ENCODE measurements around the gene WDR93.

Gene WDR93

DNA sequence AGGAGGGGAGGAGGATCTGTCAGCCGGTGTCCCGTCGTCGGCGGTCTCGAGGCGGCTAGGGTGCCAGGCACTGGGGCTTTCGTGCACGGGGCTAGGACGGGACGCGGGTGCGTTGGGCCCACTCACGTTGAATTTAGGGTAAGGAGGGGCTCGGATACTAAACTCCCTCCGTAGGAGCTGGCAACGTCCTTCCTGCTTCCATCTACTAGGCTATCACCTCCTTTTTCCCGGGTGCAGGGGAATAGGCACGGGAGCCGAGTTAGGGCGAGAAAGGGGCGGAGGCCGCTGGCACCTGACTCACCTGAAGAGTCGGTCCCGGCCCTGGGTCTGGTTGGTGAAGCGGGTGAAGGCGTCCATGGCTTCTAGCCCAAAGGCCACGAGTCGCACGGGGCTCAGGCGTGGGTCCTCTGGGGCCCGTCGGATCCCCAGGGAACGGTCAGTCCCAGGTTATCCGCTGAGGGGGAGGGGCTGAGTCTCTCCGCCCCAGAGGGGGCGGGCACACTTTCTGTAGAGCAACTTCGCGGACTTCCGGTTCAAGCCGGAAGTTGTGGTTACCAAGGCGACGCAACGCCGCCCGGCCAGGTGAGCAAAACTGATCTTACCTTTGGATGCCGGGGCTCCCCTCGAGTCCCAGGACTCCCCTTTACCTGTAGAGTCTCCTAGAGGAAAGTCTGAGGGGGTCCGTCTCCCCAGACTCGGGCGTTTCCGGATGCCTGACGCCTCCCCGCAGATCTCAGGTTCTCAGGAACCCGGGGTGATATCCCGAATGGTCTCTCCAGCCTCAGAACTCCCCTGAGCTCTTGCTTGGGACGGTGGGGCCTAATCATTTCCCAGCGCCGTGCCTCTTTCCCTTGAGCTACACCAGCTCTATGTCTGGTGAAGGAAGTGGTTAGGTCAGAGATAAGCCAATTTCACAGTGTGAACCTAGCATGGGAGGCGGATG, at the start of gene WDR93, which contains the start of gene PEX11A:
WDR93 (plus strand) TSS at position 536 of the 943 bp plus-strand sequence. CDS start 10,936 bp downstream, outside the sequence.
PEX11A (minus strand) TSS at position 479 of the 943 bp plus-strand sequence; CDS start at position 357, 122 bp downstream.
- CTCF ChIA-PET = no interaction called here

DNA sequence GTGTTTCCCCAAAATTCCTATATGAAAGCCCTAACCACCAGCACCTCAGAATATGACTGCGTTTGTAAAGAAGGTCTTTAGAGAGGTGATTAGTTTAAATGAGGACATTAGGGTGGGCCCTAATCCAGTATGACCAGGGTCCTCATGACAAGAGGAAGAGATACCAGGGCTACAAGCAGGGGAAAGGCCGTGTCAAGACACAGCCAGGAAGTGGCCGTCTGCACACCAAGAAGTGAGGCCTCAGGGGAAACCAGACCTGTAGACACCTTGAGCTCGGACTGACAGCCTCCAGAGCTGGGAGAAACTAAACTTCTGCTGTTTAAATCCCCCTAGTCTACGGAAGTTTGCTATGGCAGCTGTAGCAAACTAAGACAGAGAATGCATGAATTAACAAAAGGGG, 49.6 kb upstream of the WDR93 start:
- no peaks in the 10 kb centered on the region for H3K27me3 Mint-ChIP-seq
- no peaks in the 10 kb centered on the region for H3K4me1 Mint-ChIP-seq
- H3K36me3 Mint-ChIP-seq = no peaks in the 10 kb centered on the region
- H3K4me3 Mint-ChIP-seq = no peak overlapping the region
- no peaks in the 10 kb centered on the region for H3K9me3 Mint-ChIP-seq
- no peak overlapping the region for H3K27ac Mint-ChIP-seq
- no peak for DNase-seq
- CTCF ChIA-PET = no interaction called here

More for the DNA sequence above, at the start of gene WDR93, which contains the start of gene PEX11A:
- Mint-ChIP-seq H3K27me3 (peaks cover 14% of the 10 kb centered on the region), H3K4me1 (peaks cover 19% of the 10 kb centered on the region), H3K27ac (peak within 1 kb of the TSS; percentile 22), H3K9me3 (no peaks in the 10 kb centered on the region), H3K36me3 (no peaks in the 10 kb centered on the region), H3K4me3 (peak within 1 kb of the TSS; percentile 81)
- DNase-seq = peak; percentile 84

GRCh38 chr15:89642106-89642505, 48.5 kb upstream of the WDR93 start:
- Mint-ChIP-seq H3K4me1 (no peaks in the 10 kb centered on the region), H3K27ac (no peak overlapping the region), H3K9me3 (no peaks in the 10 kb centered on the region), H3K4me3 (no peak overlapping the region), H3K36me3 (no peaks in the 10 kb centered on the region), H3K27me3 (no peaks in the 10 kb centered on the region)
- DNase-seq = no peak
- CTCF ChIA-PET = no interaction called here

DNA sequence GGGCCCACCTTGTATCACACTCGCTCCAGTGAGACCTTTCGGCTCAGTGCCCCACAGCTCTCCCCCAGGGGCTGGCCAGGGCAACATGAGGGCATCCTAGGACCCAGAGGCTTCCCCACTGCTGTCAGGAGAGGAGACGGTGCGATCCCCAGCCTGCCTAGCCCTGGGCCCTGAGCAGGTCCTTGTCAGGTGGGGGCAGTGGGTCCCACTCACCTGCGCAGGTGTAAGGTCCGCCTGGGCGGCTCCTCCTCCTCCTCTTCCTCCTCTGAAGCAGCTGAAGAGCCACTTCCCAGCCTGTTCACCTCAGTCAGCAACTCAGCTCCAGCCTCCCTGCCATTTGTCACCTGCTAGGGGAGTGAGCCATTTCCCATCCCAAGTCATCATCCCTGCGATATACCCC, 44.9 kb upstream of the WDR93 start:
- no peaks in the 10 kb centered on the region for H3K27me3 Mint-ChIP-seq
- H3K4me1 Mint-ChIP-seq = no peaks in the 10 kb centered on the region
- H3K27ac Mint-ChIP-seq = no peak overlapping the region
- H3K4me3 Mint-ChIP-seq = no peak overlapping the region
- no peak for DNase-seq
- CTCF ChIA-PET = interaction anchor here (1.4 to 1.7 kb wide), 3 partner anchors 9 to 39 kb away, joined by 3 to 4 read pairs (median 3); partner anchors contain the start of gene KIF7
- H3K9me3 Mint-ChIP-seq = no peaks in the 10 kb centered on the region
- no peaks in the 10 kb centered on the region for H3K36me3 Mint-ChIP-seq

- no peaks in the 10 kb centered on the region for H3K4me1 Mint-ChIP-seq
- CTCF ChIA-PET = interaction anchor here (0.6 to 1.7 kb wide), 7 partner anchors 8 to 342 kb away, joined by 3 to 5 read pairs (median 3); partner anchors contain the start of gene KIF7
- H3K36me3 Mint-ChIP-seq = no peaks in the 10 kb centered on the region
- no peaks in the 10 kb centered on the region for H3K9me3 Mint-ChIP-seq
- H3K27ac Mint-ChIP-seq = no peak overlapping the region
- no peaks in the 10 kb centered on the region for H3K27me3 Mint-ChIP-seq
- DNase-seq = no peak
- H3K4me3 Mint-ChIP-seq = no peak overlapping the region
Observed at GRCh38 chr15:89646416-89647141, 44.0 kb upstream of the WDR93 start.

GRCh38 chr15:89647191-89647851, 43.3 kb upstream of the WDR93 start:
- Mint-ChIP-seq H3K4me3 (no peak overlapping the region), H3K36me3 (no peaks in the 10 kb centered on the region), H3K9me3 (no peaks in the 10 kb centered on the region), H3K27me3 (peaks cover 6% of the 10 kb centered on the region), H3K27ac (no peak overlapping the region), H3K4me1 (no peaks in the 10 kb centered on the region)
- DNase-seq = peak; percentile 73
- CTCF ChIA-PET = interaction anchor here (1.3 to 1.7 kb wide), 5 partner anchors 10 to 228 kb away, joined by 3 to 5 read pairs (median 5); no protein-coding TSS in a partner anchor

DNA sequence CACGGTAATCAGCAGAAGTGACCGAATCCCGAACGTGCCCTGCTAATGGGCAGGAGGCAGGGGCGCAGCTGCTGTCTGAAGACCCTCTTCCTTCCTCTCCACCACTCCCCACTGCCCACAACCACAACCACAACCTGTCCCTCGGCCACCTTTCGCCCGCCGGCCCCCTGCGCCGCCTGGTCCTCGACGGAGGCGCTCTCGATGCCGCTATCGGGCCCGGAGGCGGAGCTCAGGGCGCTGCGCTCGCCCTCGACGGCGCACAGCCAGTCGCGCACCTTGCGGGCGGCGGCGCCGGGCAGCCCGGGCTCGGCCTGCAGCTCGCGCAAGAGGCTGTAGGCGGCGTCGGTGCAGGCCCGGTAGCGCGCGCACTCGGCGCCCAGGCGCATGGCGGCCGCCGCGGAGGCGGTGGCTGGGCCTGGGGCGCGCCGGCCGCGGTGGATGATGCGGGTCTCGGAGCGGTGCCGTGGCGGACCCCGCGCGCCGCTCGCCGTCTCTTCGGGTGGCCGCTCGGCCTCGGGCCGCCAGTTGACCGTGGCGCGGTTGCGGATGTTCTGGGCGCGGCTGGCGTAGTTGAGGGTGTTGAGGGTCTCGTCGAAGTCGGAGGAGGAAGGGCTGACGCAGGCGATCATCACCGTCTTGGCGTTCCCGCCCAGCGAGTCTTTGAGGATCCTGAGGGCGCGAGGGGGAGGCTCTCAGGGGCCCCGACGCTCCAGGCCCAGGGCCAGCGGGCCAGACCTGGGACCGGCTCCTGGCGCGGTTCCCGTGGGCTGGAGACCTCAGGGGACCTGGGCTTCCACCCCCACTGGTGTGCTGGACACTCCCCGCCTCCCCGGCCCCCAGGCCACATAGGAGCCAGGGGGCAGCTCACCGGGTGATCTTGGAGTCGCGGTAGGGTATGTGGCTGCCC, 42.3 kb upstream of the WDR93 start:
- no peak overlapping the region for H3K27ac Mint-ChIP-seq
- no peaks in the 10 kb centered on the region for H3K4me1 Mint-ChIP-seq
- H3K9me3 Mint-ChIP-seq = no peaks in the 10 kb centered on the region
- H3K4me3 Mint-ChIP-seq = no peak overlapping the region
- H3K36me3 Mint-ChIP-seq = no peaks in the 10 kb centered on the region
- peaks cover 17% of the 10 kb centered on the region for H3K27me3 Mint-ChIP-seq
- DNase-seq = no peak
- CTCF ChIA-PET = interaction anchor here (1.3 kb wide), 2 partner anchors 9 to 12 kb away, joined by 5 read pairs; no protein-coding TSS in a partner anchor

GRCh38 chr15:89649013-89649625, 41.5 kb upstream of the WDR93 start:
- no peaks in the 10 kb centered on the region for H3K36me3 Mint-ChIP-seq
- no peaks in the 10 kb centered on the region for H3K9me3 Mint-ChIP-seq
- DNase-seq = no peak
- CTCF ChIA-PET = no interaction called here
- H3K4me1 Mint-ChIP-seq = no peaks in the 10 kb centered on the region
- no peak overlapping the region for H3K4me3 Mint-ChIP-seq
- no peak overlapping the region for H3K27ac Mint-ChIP-seq
- peaks cover 24% of the 10 kb centered on the region for H3K27me3 Mint-ChIP-seq

- Mint-ChIP-seq H3K4me3 (no peak overlapping the region), H3K36me3 (no peaks in the 10 kb centered on the region), H3K4me1 (peaks cover 5% of the 10 kb centered on the region), H3K27ac (no peak overlapping the region), H3K9me3 (no peaks in the 10 kb centered on the region), H3K27me3 (peaks cover 30% of the 10 kb centered on the region)
- DNase-seq = no peak
- CTCF ChIA-PET = no interaction called here
Observed at GRCh38 chr15:89649716-89650115, 40.9 kb upstream of the WDR93 start.

GRCh38 chr15:89652131-89652530, 38.5 kb upstream of the WDR93 start:
- no peak overlapping the region for H3K4me3 Mint-ChIP-seq
- no peak overlapping the region for H3K27ac Mint-ChIP-seq
- peaks cover 55% of the 10 kb centered on the region for H3K27me3 Mint-ChIP-seq
- no peaks in the 10 kb centered on the region for H3K9me3 Mint-ChIP-seq
- H3K4me1 Mint-ChIP-seq = peaks cover 15% of the 10 kb centered on the region
- CTCF ChIA-PET = no interaction called here
- no peak for DNase-seq
- H3K36me3 Mint-ChIP-seq = no peaks in the 10 kb centered on the region

DNA sequence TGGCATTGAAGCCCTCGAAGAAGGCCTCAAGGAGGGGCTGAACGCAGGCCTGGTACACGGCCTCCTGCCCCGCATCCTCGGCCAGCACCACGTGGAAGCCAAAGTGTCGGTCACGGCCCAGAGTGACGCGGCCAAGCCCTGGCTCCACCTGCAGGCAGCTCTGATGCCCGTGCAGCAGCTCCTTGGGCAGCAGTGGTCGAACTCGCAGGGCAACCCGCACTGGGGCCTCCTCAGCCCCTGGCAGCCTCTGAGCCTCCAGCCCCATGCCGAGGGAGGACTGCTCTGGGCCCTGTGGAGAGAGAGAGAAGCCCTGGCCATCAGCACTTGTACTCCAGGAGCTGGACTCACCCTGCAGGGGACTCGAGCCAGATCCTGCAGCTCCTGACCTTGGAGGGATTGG, 37.9 kb upstream of the WDR93 start:
- H3K27ac Mint-ChIP-seq = no peak overlapping the region
- H3K4me1 Mint-ChIP-seq = peaks cover 15% of the 10 kb centered on the region
- CTCF ChIA-PET = no interaction called here
- no peak for DNase-seq
- H3K27me3 Mint-ChIP-seq = peaks cover 57% of the 10 kb centered on the region
- no peaks in the 10 kb centered on the region for H3K9me3 Mint-ChIP-seq
- no peak overlapping the region for H3K4me3 Mint-ChIP-seq
- H3K36me3 Mint-ChIP-seq = no peaks in the 10 kb centered on the region

DNA sequence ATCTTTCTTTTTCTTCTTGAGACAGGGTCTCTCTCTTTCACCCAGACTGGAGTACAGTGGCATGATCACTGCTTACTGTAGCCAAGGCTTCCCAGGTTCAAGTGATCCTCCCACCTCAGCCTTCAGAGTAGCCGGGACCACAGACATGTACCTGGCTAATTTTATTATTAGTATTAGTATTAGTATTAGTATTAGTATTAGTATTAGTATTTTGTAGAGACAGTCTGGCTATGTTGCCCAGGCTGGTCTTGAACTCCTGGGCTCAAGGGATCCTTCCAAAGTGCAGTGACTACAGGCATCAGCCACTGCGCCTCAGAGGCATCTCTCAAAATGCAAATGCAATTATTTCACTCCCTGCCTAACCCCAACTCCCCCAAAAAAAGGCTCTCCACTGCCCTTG, 37.0 kb upstream of the WDR93 start:
- H3K27ac Mint-ChIP-seq = no peak overlapping the region
- H3K36me3 Mint-ChIP-seq = no peaks in the 10 kb centered on the region
- CTCF ChIA-PET = no interaction called here
- peaks cover 15% of the 10 kb centered on the region for H3K4me1 Mint-ChIP-seq
- H3K4me3 Mint-ChIP-seq = no peak overlapping the region
- DNase-seq = no peak
- H3K27me3 Mint-ChIP-seq = peaks cover 61% of the 10 kb centered on the region
- no peaks in the 10 kb centered on the region for H3K9me3 Mint-ChIP-seq

DNA sequence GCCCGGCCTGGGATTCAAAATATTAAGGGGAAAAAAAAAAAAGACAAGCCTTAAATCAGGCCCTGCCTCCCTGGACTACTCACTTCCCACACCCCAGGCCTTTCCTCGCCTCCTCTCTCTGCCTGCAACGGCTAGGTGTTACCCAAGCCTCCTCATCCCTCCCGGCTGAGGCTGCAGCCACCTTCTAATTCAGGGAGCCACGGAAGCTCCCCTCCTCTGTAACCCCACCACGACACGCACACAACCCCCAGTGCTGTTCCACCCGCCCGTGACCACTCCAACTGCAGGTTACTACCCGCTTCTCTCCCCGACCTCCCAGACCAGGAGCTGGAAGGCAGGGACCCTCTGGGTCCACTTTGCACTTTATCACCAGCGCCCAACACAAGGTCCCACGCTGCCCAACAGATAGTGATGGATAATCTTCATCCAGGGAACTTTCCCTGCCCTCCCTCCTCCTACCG, 36.3 kb upstream of the WDR93 start:
- H3K27ac Mint-ChIP-seq = no peak overlapping the region
- H3K27me3 Mint-ChIP-seq = peaks cover 66% of the 10 kb centered on the region
- H3K4me3 Mint-ChIP-seq = peak overlapping the region; percentile 43
- H3K4me1 Mint-ChIP-seq = peaks cover 15% of the 10 kb centered on the region
- no peak for DNase-seq
- no peaks in the 10 kb centered on the region for H3K36me3 Mint-ChIP-seq
- H3K9me3 Mint-ChIP-seq = no peaks in the 10 kb centered on the region
- CTCF ChIA-PET = interaction anchor here (1.0 to 1.5 kb wide), 2 partner anchors 8 to 379 kb away, joined by 3 to 4 read pairs; no protein-coding TSS in a partner anchor

All from activated naive CD4-positive, alpha-beta T cell treated with anti-CD3 and anti-CD28 coated beads, Interleukin-2, amount 10 ng/mL, durations not matched to agents 7 days and 5 days (primary cell).